GM23338 (cell line): Measurements from ENCODE around the gene NRG3. TPM values are rescaled to one million over a fixed set of nuclear protein-coding genes. Genes with fewer than 3 reads are reported as not detected.

Experiments used
- ATAC-seq: fragments of 200-7000 bp; cut with Tn5 transposase; 3 replicates; pipeline ENCODE4 v1.9.1; 2020
- DNase-seq: peaks from one replicate; pipeline ENCODE4 v3.0.0-alpha.2; 2015; ENCODE audit warnings: low spot score
- H2AFZ ChIP-seq: fragments of 200-600 bp; sonication (generic); 2 replicates; pipeline ENCODE4 v1.8.0; 2016; ENCODE audit warnings: antibody characterized with exemption, mild to moderate bottlenecking, moderate library complexity
- H3F3A ChIP-seq: fragments of 200-600 bp; sonication (generic); replicated peaks from 2 replicates; pipeline ENCODE4 v1.8.0; 2017; ENCODE audit warnings: antibody characterized with exemption, mixed run types, low read depth
- H3K27ac ChIP-seq: fragments of 200-600 bp; sonication (generic); 2 replicates; pipeline ENCODE4 v1.6.1; 2016; ENCODE audit warnings: low read depth
- H3K27me3 ChIP-seq: fragments of 200-600 bp; sonication (generic); 2 replicates; pipeline ENCODE4 v1.8.0; 2016; ENCODE audit warnings: mild to moderate bottlenecking, mixed run types, moderate library complexity; ENCODE audit not compliant: insufficient read depth
- H3K36me3 ChIP-seq: fragments of 200-600 bp; sonication (generic); 2 replicates; pipeline ENCODE4 v1.8.0; 2016; ENCODE audit warnings: mild to moderate bottlenecking; ENCODE audit not compliant: insufficient read depth
- H3K4me1 ChIP-seq: fragments of 200-600 bp; sonication (generic); 2 replicates; pipeline ENCODE4 v1.8.0; 2016; ENCODE audit warnings: mild to moderate bottlenecking, moderate library complexity; ENCODE audit not compliant: insufficient read depth
- H3K4me2 ChIP-seq: fragments of 200-600 bp; sonication (generic); 2 replicates; pipeline ENCODE4 v1.7.1; 2017; ENCODE audit warnings: mixed run types
- H3K4me3 ChIP-seq: fragments of 200-600 bp; sonication (generic); 2 replicates; pipeline ENCODE4 v1.6.1; 2016; ENCODE audit warnings: mixed run types
- H3K79me2 ChIP-seq: fragments of 200-600 bp; sonication (generic); replicated peaks from 2 replicates; pipeline ENCODE4 v1.8.0; 2017; ENCODE audit warnings: mild to moderate bottlenecking; ENCODE audit not compliant: insufficient read depth
- H3K9me2 ChIP-seq: fragments of 200-600 bp; sonication (generic); 2 replicates; pipeline ENCODE4 v1.8.0; 2017; ENCODE audit not compliant: insufficient read depth
- H4K20me1 ChIP-seq: fragments of 200-600 bp; sonication (generic); replicated peaks from 2 replicates; pipeline ENCODE4 v1.8.0; 2017; ENCODE audit warnings: mild to moderate bottlenecking; ENCODE audit not compliant: insufficient read depth
- H3K27ac Mint-ChIP-seq: 2 replicates; pipeline ENCODE4 v1.8.0; 2020; ENCODE audit warnings: inconsistent platforms, mild to moderate bottlenecking, moderate library complexity, mixed read lengths
- H3K27me3 Mint-ChIP-seq: 3 replicates; pipeline ENCODE4 v1.8.0; 2022; ENCODE audit warnings: low read depth, mild to moderate bottlenecking, moderate library complexity, mixed read lengths, inconsistent platforms; ENCODE audit not compliant: insufficient read depth, poor library complexity
- H3K36me3 Mint-ChIP-seq: 3 replicates; pipeline ENCODE4 v1.8.0; 2021; ENCODE audit warnings: low read depth, mild to moderate bottlenecking, inconsistent platforms, moderate library complexity, mixed read lengths
- H3K4me1 Mint-ChIP-seq: 3 replicates; pipeline ENCODE4 v1.8.0; 2020; ENCODE audit warnings: mild to moderate bottlenecking, inconsistent platforms, mixed read lengths
- H3K4me3 Mint-ChIP-seq: 3 replicates; pipeline ENCODE4 v1.8.0; 2021; ENCODE audit warnings: moderate library complexity, mild to moderate bottlenecking, inconsistent platforms, mixed read lengths
- H3K9me3 Mint-ChIP-seq: 3 replicates; pipeline ENCODE4 v1.8.0; 2020; ENCODE audit warnings: moderate library complexity, mild to moderate bottlenecking, inconsistent platforms, mixed read lengths
- EZH2 ChIP-seq: fragments of 200-600 bp; sonication (generic); IDR thresholded peaks from one replicate; pipeline ENCODE4 v1.8.0; 2017; ENCODE audit warnings: antibody characterized with exemption, mild to moderate bottlenecking, low read depth; ENCODE audit not compliant: unreplicated experiment
- EZH2phosphoT487 ChIP-seq: fragments of 200-600 bp; sonication (generic); IDR thresholded peaks from one replicate; pipeline ENCODE4 v1.8.1; 2018; ENCODE audit warnings: antibody characterized with exemption; ENCODE audit not compliant: unreplicated experiment
- JUNB ChIP-seq: IDR thresholded peaks from one replicate; pipeline ENCODE4 v1.6.1; 2016; ENCODE audit warnings: antibody characterized with exemption; ENCODE audit not compliant: unreplicated experiment
- NANOG ChIP-seq: IDR thresholded peaks from 2 replicates; pipeline ENCODE4 v1.6.1; 2016; ENCODE audit warnings: antibody characterized with exemption, borderline replicate concordance
- STAT1 ChIP-seq: IDR thresholded peaks from one replicate; pipeline ENCODE4 v1.6.1; 2016; ENCODE audit warnings: antibody characterized with exemption; ENCODE audit not compliant: unreplicated experiment
- ZNF114 ChIP-seq: fragments of 250-450 bp; sonication (Bioruptor Pico); IDR thresholded peaks from 2 replicates; pipeline ENCODE4 v1.5.0; 2020; ENCODE audit warnings: mild to moderate bottlenecking, moderate library complexity
- polyA plus RNA-seq: library from polyadenylated mRNA; unstranded; fragments of >200 nt; fragmentation: Nextera tagmentation; extraction: Ambion mirVana; gene quantifications from 2 replicates; pipeline ENCODE4 v1.2.1, GENCODE V29; 2016
- total RNA-seq: library from RNA; depleted of rRNA; stranded (reverse); fragments of >200 nt; shearing (Covaris generic); gene quantifications from 2 replicates; pipeline ENCODE4 v1.2.3, GENCODE V29; 2014
- TF ChIP-seq, protein P1 (sequence below): fragments of 250-450 bp; sonication (Bioruptor Pico); IDR thresholded peaks from 2 replicates; pipeline ENCODE4 v1.5.0; 2020; ENCODE audit warnings: mild to moderate bottlenecking, moderate library complexity
- TF ChIP-seq, protein P2 (sequence below): IDR thresholded peaks from 2 replicates; pipeline ENCODE4 v1.6.1; 2016; ENCODE audit warnings: antibody characterized with exemption
- TF ChIP-seq, protein P3 (sequence below): IDR thresholded peaks from one replicate; pipeline ENCODE4 v1.6.1; 2018; ENCODE audit warnings: antibody characterized with exemption; ENCODE audit not compliant: unreplicated experiment
- TF ChIP-seq, protein P4 (sequence below), 2 experiments: fragments of 200-600 bp in 1 of 2; sonication (generic) in 1 of 2; conservative IDR thresholded peaks; 2 replicates each; pipeline versions ENCODE4 v1.5.1 to v1.6.1; 2016 to 2017; ENCODE audit warnings: antibody characterized with exemption in 2 of 2, low read depth in 2 of 2, mild to moderate bottlenecking in 2 of 2, moderate library complexity in 1 of 2

Gene NRG3
- total and polyA plus RNA-seq, 2 experiments from 2014 or later = 1.9 to 3.9 TPM

DNA sequence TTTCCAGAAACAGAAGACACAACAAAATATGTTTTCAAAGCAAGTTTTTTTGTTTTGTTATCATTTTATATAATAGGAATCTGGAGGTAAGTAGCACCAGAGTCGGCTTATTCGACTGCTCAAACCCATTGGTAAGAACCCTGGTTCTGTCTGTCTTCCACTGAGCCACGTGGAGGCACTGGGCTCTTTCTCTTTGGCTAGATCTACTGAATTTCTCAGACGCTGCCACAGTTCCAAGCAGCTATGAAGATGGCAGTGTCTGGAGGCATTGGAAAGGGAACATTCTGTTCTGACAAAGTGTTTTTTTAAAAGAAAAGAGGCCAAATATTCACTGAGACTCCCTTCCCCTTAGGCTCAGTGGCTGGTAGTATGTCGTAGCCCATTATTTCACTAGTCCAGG lies 338.8 kb downstream of the NRG3 start (continued):
- TF ChIP-seq, protein P1, sequence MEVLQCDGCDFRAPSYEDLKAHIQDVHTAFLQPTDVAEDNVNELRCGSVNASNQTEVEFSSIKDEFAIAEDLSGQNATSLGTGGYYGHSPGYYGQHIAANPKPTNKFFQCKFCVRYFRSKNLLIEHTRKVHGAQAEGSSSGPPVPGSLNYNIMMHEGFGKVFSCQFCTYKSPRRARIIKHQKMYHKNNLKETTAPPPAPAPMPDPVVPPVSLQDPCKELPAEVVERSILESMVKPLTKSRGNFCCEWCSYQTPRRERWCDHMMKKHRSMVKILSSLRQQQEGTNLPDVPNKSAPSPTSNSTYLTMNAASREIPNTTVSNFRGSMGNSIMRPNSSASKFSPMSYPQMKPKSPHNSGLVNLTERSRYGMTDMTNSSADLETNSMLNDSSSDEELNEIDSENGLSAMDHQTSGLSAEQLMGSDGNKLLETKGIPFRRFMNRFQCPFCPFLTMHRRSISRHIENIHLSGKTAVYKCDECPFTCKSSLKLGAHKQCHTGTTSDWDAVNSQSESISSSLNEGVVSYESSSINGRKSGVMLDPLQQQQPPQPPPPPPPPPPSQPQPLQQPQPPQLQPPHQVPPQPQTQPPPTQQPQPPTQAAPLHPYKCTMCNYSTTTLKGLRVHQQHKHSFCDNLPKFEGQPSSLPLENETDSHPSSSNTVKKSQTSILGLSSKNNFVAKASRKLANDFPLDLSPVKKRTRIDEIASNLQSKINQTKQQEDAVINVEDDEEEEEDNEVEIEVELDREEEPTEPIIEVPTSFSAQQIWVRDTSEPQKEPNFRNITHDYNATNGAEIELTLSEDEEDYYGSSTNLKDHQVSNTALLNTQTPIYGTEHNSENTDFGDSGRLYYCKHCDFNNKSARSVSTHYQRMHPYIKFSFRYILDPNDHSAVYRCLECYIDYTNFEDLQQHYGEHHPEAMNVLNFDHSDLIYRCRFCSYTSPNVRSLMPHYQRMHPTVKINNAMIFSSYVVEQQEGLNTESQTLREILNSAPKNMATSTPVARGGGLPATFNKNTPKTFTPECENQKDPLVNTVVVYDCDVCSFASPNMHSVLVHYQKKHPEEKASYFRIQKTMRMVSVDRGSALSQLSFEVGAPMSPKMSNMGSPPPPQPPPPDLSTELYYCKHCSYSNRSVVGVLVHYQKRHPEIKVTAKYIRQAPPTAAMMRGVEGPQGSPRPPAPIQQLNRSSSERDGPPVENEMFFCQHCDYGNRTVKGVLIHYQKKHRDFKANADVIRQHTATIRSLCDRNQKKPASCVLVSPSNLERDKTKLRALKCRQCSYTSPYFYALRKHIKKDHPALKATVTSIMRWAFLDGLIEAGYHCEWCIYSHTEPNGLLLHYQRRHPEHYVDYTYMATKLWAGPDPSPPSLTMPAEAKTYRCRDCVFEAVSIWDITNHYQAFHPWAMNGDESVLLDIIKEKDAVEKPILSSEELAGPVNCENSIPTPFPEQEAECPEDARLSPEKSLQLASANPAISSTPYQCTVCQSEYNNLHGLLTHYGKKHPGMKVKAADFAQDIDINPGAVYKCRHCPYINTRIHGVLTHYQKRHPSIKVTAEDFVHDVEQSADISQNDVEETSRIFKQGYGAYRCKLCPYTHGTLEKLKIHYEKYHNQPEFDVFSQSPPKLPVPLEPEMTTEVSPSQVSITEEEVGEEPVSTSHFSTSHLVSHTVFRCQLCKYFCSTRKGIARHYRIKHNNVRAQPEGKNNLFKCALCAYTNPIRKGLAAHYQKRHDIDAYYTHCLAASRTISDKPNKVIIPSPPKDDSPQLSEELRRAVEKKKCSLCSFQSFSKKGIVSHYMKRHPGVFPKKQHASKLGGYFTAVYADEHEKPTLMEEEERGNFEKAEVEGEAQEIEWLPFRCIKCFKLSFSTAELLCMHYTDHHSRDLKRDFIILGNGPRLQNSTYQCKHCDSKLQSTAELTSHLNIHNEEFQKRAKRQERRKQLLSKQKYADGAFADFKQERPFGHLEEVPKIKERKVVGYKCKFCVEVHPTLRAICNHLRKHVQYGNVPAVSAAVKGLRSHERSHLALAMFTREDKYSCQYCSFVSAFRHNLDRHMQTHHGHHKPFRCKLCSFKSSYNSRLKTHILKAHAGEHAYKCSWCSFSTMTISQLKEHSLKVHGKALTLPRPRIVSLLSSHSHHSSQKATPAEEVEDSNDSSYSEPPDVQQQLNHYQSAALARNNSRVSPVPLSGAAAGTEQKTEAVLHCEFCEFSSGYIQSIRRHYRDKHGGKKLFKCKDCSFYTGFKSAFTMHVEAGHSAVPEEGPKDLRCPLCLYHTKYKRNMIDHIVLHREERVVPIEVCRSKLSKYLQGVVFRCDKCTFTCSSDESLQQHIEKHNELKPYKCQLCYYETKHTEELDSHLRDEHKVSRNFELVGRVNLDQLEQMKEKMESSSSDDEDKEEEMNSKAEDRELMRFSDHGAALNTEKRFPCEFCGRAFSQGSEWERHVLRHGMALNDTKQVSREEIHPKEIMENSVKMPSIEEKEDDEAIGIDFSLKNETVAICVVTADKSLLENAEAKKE = no peak
- no peak for TF ChIP-seq JUNB

DNA sequence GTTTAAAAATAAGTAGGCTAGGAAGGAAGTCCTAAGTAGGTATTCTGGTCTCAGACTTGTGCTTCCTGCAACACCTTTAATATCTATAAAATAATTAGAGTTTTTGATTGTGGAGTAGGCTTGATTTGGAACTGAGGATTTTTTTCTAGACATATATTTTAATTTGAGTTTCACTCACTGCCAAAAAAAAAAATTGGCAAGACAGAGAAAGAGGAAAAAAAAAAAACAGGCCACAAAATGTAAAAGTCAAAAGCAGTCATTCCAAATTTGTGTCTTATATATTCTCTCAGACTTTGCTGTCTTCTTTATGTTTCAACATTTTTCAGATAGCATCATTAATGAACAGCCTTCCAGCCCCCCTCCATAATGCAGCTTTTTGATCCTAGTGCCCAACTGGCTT lies 346.1 kb downstream of the NRG3 start:
- TF ChIP-seq JUNB (no peak), STAT1 (no peak), ZNF114 (CRISPR knock-in tag) (no peak), EZH2phosphoT487 (no peak), NANOG (no peak), EZH2 (no peak)
- TF ChIP-seq, protein P2, sequence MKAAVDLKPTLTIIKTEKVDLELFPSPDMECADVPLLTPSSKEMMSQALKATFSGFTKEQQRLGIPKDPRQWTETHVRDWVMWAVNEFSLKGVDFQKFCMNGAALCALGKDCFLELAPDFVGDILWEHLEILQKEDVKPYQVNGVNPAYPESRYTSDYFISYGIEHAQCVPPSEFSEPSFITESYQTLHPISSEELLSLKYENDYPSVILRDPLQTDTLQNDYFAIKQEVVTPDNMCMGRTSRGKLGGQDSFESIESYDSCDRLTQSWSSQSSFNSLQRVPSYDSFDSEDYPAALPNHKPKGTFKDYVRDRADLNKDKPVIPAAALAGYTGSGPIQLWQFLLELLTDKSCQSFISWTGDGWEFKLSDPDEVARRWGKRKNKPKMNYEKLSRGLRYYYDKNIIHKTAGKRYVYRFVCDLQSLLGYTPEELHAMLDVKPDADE = no peak
- TF ChIP-seq, protein P3, sequence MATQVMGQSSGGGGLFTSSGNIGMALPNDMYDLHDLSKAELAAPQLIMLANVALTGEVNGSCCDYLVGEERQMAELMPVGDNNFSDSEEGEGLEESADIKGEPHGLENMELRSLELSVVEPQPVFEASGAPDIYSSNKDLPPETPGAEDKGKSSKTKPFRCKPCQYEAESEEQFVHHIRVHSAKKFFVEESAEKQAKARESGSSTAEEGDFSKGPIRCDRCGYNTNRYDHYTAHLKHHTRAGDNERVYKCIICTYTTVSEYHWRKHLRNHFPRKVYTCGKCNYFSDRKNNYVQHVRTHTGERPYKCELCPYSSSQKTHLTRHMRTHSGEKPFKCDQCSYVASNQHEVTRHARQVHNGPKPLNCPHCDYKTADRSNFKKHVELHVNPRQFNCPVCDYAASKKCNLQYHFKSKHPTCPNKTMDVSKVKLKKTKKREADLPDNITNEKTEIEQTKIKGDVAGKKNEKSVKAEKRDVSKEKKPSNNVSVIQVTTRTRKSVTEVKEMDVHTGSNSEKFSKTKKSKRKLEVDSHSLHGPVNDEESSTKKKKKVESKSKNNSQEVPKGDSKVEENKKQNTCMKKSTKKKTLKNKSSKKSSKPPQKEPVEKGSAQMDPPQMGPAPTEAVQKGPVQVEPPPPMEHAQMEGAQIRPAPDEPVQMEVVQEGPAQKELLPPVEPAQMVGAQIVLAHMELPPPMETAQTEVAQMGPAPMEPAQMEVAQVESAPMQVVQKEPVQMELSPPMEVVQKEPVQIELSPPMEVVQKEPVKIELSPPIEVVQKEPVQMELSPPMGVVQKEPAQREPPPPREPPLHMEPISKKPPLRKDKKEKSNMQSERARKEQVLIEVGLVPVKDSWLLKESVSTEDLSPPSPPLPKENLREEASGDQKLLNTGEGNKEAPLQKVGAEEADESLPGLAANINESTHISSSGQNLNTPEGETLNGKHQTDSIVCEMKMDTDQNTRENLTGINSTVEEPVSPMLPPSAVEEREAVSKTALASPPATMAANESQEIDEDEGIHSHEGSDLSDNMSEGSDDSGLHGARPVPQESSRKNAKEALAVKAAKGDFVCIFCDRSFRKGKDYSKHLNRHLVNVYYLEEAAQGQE = no peak
- TF ChIP-seq, protein P4, sequence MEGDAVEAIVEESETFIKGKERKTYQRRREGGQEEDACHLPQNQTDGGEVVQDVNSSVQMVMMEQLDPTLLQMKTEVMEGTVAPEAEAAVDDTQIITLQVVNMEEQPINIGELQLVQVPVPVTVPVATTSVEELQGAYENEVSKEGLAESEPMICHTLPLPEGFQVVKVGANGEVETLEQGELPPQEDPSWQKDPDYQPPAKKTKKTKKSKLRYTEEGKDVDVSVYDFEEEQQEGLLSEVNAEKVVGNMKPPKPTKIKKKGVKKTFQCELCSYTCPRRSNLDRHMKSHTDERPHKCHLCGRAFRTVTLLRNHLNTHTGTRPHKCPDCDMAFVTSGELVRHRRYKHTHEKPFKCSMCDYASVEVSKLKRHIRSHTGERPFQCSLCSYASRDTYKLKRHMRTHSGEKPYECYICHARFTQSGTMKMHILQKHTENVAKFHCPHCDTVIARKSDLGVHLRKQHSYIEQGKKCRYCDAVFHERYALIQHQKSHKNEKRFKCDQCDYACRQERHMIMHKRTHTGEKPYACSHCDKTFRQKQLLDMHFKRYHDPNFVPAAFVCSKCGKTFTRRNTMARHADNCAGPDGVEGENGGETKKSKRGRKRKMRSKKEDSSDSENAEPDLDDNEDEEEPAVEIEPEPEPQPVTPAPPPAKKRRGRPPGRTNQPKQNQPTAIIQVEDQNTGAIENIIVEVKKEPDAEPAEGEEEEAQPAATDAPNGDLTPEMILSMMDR (conservative IDR thresholded peaks at IDR 0.05; ENCODE audit: low read depth in 2 of 2) = no peak
- Histone ChIP-seq H3K4me2 (no peak overlapping the region), H3K79me2 (no peaks in the 10 kb centered on the region), H3K27me3 (no peaks in the 10 kb centered on the region), H3K36me3 (no peaks in the 10 kb centered on the region), H3K9me2 (no peaks in the 10 kb centered on the region), H3K4me1 (peaks cover 8% of the 10 kb centered on the region), H3F3A (no peaks in the 10 kb centered on the region), H2AFZ (no peak overlapping the region), H4K20me1 (no peaks in the 10 kb centered on the region), H3K4me3 (no peak overlapping the region), H3K27ac (no peak overlapping the region)
- no peak for DNase-seq
- Mint-ChIP-seq H3K4me1 (peaks cover 14% of the 10 kb centered on the region; the same call in 2 of the 3 replicates), H3K36me3 (no peaks in the 10 kb centered on the region), H3K27ac (no peak overlapping the region), H3K27me3 (no peaks in the 10 kb centered on the region), H3K4me3 (no peak overlapping the region), H3K9me3 (no peaks in the 10 kb centered on the region)
- ATAC-seq = no peak
